Renal pelvis (tissue), 4 donors: ENCODE results near the gene PIP5K1B. TPM values are rescaled to one million over a fixed set of nuclear protein-coding genes. Genes with fewer than 3 reads are reported as not detected.

Experiments used
- DNase-seq: peaks from one replicate; pipeline ENCODE4 v3.0.0-alpha.2; 2013
- polyA plus RNA-seq, 3 donors: library from polyadenylated mRNA; unstranded; fragments of 120-200 nt; gene quantifications; one replicate each; pipeline ENCODE4 v1.2.1, GENCODE V29; 2013; ENCODE audit not compliant: insufficient read length in 3 of 3

Gene PIP5K1B
- polyA plus RNA-seq, 3 donors, result 6.0 to 6.4 (median 6.3) TPM

- no peak for DNase-seq
Measured at GRCh38 chr9:68808338-68808890, 103.4 kb downstream of the PIP5K1B start.

DNA sequence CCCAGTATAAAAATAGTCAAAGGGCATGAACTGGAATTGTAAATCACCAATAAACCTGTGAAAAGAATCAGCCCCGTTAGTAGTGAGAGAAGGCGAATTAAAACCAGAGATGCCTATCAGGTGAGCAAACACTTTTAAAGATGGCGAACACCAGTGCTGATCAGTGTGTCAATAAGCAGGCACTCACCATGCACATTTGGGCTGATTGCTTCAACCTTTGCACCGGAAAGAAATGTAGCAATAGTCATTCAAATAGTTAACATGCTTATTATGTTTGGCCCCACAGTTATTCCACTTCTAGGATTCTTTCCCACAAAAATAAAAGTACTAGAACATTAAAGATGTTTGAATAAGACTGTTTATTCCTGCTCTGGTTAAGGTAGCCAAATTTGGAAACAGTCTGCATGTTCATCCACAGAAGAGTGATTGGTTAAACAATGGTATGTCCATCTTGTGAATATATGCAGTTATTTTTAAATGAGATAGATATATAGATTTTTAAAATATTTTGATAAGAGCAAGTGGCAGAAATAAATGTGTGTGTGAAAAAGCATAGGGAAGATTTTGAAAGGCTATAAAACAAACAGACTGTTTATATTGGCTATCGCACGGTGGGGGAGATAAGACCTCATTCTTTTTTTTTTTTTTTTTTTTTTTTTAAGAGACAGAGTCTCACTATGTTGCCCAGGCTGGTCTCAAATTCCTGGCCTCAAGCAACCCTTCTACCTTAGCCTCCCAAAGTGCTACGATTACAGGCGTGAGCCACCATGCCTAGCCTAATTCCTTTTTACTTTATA is 112.2 kb downstream of the PIP5K1B start:
- DNase-seq, result no peak

- no peak for DNase-seq
Measured at GRCh38 chr9:68819065-68819464, 114.0 kb downstream of the PIP5K1B start.

DNA sequence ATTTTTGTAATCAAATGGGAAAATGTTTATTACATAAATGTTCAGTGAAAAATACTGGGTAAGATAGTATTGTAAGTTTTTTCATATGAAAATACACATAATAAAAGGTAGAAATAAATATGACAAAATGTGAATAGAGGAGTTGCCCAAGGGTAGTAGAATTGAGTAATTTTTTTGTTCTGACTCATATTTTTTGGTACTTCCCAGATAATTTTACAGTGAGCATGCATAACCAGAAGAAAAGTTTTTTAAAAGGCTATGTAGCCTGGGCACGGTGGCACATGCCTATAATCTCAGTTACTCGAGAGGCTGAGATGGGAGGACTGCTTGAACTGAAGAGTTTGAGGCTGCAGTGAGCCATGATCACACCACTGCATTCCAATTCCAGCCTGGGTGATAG is 116.9 kb downstream of the PIP5K1B start:
- DNase-seq, result no peak

GRCh38 chr9:68822596-68823165 is 117.6 kb downstream of the PIP5K1B start:
- no peak for DNase-seq

DNA sequence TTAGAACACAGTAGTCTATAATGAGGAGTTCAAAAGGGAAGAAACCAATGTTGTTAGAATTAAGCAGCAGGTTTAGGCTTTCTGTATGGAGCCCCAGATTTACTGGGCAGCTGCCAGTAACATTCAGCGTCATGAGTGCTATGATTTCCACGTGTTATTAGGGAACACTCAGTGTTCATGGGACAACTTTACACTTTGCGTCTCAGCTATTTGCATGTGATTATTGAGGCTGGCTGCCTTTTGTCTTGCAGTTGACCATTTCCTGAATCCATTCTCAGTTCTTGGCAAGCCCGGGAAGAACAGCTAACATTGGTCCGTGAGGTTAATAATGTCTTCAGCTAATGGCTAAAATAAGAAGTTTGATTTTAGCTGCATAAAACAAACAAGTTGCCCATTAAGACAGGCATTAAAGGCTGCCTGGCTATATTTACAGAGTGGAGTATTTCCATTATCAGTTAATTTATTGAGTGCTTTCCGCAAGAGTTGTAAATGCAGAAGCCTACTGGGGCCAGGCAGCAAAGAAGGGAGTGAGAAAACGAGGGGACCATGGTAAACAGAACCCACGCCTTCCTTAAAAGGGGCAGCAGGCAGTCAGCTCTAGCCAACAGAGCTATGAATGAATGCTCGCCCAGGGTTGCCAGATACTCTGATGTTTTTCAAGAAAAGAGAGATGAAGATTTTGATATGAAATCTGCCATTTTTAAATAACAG is 120.9 kb downstream of the PIP5K1B start:
- no peak for DNase-seq

GRCh38 chr9:68827837-68828744 is 123.1 kb downstream of the PIP5K1B start:
- DNase-seq, result no peak

- no peak for DNase-seq
Measured at GRCh38 chr9:68832101-68832500, 127.1 kb downstream of the PIP5K1B start.

DNA sequence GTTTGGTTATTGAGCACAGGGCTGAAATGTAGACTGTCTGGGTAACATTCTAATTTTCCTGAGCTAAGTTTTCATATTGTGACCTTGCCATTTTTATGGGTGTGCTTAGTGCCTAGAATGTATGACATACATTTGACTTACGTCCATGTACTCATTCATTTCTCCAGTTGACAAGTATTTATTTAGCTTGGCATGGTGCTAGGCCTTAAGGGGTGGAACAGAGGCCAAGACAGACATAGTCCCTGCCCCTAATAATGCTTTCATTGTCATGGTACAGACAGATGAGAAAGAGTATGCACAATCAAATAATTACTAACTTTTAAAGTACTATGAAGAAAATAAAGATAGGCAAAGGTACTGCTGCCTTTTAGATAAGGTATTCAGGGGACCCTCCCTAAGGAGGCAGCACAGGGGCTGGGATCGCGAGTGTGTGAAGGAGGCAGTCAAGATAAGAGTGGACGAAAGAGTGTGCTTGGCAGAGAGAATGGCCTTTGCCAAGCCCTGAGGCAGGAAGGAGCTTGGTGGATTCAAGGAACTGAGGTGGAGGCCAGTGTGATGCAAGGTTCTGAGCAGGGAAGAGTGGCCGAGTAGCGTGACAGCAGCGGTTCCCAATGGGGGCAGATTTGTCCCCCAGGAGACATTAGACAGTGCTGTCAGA is 128.0 kb downstream of the PIP5K1B start:
- no peak for DNase-seq

DNA sequence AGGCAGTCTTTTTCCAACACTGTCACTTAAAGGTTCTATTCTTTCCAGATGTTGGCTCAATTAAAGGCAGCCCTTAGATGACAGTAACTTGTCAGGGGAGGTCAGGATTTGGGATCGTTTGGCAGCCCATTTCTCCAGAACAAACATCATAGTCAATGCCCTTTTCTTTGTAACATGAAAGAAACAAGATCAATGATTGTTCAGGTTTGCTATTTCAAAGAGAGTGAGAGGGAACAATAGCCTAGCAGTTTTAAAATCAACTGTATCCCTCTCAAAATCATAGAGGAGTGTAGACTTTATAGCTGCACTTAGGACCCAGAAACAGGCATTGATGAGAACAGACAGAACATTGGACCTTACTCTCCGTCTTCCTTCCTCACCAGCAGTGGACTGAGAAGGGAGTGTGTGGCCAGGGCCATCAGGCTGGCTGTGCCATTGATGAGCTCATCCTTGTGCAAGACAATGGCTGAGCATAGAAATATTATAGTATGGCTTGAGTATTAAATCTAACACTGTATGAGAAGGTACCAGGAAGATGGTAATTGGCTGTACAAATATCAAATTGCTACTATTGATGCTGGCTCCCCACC is 130.0 kb downstream of the PIP5K1B start:
- no peak for DNase-seq

DNA sequence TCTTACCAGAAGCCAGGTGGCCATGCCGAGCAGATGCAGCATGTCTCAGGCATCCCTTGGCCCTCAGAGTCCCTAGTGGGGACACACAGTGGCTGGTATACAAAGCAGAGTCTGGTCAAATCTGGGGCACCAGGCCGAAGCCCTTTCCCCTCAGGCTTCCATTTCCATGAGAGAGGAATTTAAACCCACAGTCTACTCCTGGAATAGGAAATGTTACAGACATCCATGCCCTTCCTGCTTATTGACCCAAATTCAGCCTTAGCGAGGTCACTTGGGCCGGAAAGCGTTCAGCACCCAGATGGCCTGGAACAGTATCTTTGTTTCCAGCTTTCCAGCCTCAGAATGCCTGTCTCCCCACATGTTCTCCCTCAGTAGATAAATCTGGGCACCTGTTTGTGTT is 131.7 kb downstream of the PIP5K1B start:
- DNase-seq, result no peak

GRCh38 chr9:68838245-68838644 is 133.2 kb downstream of the PIP5K1B start:
- no peak for DNase-seq

DNA sequence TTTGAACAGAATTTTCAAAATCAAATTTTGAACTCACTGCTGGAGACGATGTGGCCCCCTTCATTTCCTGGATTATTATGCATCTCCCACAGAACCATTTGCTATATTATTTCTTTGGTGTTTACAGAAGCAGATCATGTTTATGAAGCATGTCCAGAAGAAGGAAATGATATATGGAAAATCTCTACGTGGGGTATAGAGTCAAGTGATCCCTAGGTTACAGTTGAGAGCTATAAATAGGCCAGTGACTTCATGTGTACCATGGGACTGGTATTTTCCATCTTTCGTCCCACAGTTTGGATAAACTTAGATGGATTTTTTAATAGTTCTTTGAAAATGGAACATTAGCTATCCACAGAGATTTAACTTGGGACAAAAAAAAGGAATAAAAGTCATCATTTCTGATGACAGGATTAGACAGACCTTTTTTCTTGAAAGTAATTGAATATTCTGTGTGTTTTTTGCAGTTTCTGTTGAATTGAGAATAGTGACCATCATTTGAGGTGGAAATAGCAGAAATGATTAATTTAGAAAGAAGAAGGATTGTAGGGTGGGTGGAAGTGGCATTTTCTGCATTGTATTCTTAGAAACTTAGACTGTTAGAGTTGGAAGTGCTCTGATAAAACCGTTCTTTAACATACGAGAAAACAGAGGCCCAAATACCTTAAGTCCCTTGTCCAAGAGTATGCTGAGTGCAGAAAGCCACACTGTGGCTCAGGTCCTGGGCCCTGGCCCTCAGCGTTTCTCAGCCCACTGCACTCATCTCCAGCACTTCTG is 136.4 kb downstream of the PIP5K1B start:
- no peak for DNase-seq

- DNase-seq, result no peak
Measured at GRCh38 chr9:68842568-68842967, 137.5 kb downstream of the PIP5K1B start.

DNA sequence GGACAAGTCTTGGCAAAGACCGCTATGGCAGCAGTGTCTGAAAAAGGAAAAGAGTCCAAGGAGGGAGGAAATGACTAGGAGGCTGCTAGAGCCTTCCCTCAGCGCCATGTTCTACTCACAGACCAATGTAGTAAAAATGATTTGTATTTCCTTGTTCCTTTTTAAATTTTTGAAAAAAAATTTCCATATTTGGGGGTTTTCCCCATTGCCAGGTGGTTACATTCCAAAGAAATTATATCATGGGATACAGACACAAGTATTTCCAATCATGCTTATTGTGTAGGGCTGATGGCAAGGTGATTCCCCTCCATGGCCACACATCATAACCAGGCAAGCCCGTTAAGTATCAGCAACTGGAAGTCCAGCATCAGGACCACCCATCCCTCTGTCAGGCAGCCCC is 138.2 kb downstream of the PIP5K1B start:
- DNase-seq, result no peak

DNA sequence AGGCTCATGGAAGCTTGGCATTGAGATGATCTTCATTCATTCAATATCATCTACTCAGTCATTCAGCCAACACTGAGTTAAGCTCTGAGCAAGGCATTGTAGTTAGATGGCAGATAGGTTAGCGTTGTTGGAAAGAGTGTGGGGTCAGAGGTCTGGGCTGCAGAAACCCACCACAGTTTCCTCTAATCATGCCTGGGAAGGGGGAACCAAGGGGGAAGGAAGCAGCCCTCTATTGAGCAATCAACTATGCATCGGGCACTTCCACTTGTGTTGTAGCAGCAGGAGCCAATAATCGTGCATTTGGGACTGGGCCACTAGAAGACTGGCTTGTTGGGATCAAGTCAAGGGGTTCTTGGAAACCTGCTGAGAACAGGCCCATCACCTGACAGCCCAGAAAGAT is 139.1 kb downstream of the PIP5K1B start:
- DNase-seq, result no peak

GRCh38 chr9:68844631-68845612 is 139.9 kb downstream of the PIP5K1B start:
- peak; percentile 42 for DNase-seq

- DNase-seq, result no peak
Measured at GRCh38 chr9:68847765-68848164, 142.7 kb downstream of the PIP5K1B start.

DNA sequence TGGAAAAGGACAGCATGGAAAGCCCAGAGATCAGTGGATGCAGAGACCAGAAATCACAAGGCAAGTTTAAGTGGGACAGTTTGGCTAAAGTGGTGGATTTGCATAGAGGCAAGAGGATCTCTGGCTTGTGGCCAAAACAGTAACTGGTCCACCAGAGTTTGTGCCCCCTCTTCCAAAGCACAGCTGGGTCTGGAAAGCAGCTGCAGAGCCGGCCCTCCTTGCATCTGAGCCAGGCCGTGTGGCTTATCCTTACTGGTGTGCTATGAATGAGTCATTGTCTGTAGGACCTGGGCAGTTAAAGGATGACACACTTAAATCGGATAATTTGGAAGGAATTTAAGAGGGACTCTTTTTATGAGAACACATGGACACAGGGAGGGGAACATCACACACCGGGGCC is 146.6 kb downstream of the PIP5K1B start:
- no peak for DNase-seq
